Panc1 (cell line): ENCODE measurements around the gene EXD1. TPM values are rescaled to one million over a fixed set of nuclear protein-coding genes. Genes with fewer than 3 reads are reported as not detected.

Experiments
- ATAC-seq: fragments of 200-7000 bp; cut with Tn5 transposase; 2 replicates; pipeline ENCODE4 v1.9.1; 2020; ENCODE audit warnings: mild to moderate bottlenecking, moderate library complexity
- BruUV-seq: library from RNA; stranded (reverse); fragments of 400-500 nt; replicated peaks from 2 replicates; lab custom pipeline; 2021; lab: Mats Ljungman, UMichigan
- CTCF ChIA-PET: fragments of 300-600 bp; sonication (Branson Sonifier 250); formaldehyde crosslinking; loops from one replicate; lab custom pipeline; 2022; ENCODE audit warnings: antibody characterized with exemption; lab: Charles Lee
- POLR2A ChIA-PET: fragments of 300-600 bp; sonication (Branson Sonifier 250); formaldehyde crosslinking; loops from one replicate; lab custom pipeline; 2022; ENCODE audit warnings: antibody characterized with exemption; lab: Charles Lee
- DNase-seq: peaks from one replicate; pipeline ENCODE4 v3.0.0-alpha.2; 2010; ENCODE audit warnings: low read depth, low spot score
- H3K27ac ChIP-seq: 2 replicates; pipeline ENCODE4 v1.5.1; 2011; ENCODE audit warnings: mild to moderate bottlenecking, low read length, inconsistent platforms
- H3K27me3 ChIP-seq: fragments of 200-500 bp; sonication (Bioruptor generic); 2 replicates; pipeline ENCODE4 v1.6.0; 2014; ENCODE audit warnings: low read length, inconsistent platforms; ENCODE audit not compliant: control insufficient read depth, insufficient read depth
- H3K36me3 ChIP-seq: fragments of 200-500 bp; sonication (Bioruptor generic); 2 replicates; pipeline ENCODE4 v1.5.1; 2014; ENCODE audit warnings: inconsistent platforms, mild to moderate bottlenecking, low read length, moderate library complexity; ENCODE audit not compliant: control insufficient read depth, insufficient read depth
- H3K4me1 ChIP-seq: 2 replicates; pipeline ENCODE4 v1.5.1; 2011; ENCODE audit warnings: inconsistent platforms, mild to moderate bottlenecking, low read length, moderate library complexity; ENCODE audit not compliant: control insufficient read depth, insufficient read depth
- H3K4me3 ChIP-seq, 2 experiments: 2 replicates each; pipeline ENCODE4 v1.5.1; 2011 to 2012; ENCODE audit warnings: low read depth in 2 of 2, low read length in 2 of 2, mild to moderate bottlenecking in 2 of 2, inconsistent platforms in 1 of 2, moderate library complexity in 1 of 2
- H3K9me3 ChIP-seq: fragments of 200-500 bp; sonication (Bioruptor generic); 2 replicates; pipeline ENCODE4 v1.5.1; 2014; ENCODE audit warnings: low read depth, mild to moderate bottlenecking, inconsistent platforms, low read length, moderate library complexity; ENCODE audit not compliant: control insufficient read depth, insufficient read depth
- POLR2AphosphoS5 ChIP-seq: IDR thresholded peaks from 2 replicates; pipeline ENCODE4 v1.6.1; 2012; ENCODE audit warnings: mild to moderate bottlenecking, low read depth, low read length, moderate library complexity
- SIN3A ChIP-seq: IDR thresholded peaks from 2 replicates; pipeline ENCODE4 v1.6.1; 2012; ENCODE audit warnings: low read depth, mild to moderate bottlenecking, low read length, moderate library complexity, borderline replicate concordance; ENCODE audit not compliant: insufficient read depth
- TCF7L2 ChIP-seq: IDR thresholded peaks from 2 replicates; pipeline ENCODE4 v1.6.1; 2011; ENCODE audit warnings: mild to moderate bottlenecking, low read depth, low read length, inconsistent platforms
- in situ Hi-C: cut with HindIII; loops from 2 replicates; pipeline ENCODE4 v1.10.0; 2016; ENCODE audit warnings: low sequenced_read_pairs, low pct_unique_long_range_greater_than_20kb
- intact Hi-C: fragments of 100-400 bp; cut with micrococcal nuclease; formaldehyde crosslinking; loops from one replicate; pipeline ENCODE4 v1.10.0; 2022; ENCODE audit not compliant: unreplicated experiment
- total RNA-seq: library from RNA; stranded (reverse); gene quantifications from one replicate; pipeline ENCODE4 v1.2.1, GENCODE V29; 2021; ENCODE audit not compliant: unreplicated experiment
- TF ChIP-seq, protein P1 (sequence below), 2 experiments: IDR thresholded peaks; 2 replicates each; pipeline ENCODE4 v1.6.1; 2011 to 2012; ENCODE audit warnings: low read depth in 2 of 2, control low read depth in 1 of 2, low read length in 1 of 2, mild to moderate bottlenecking in 1 of 2, moderate library complexity in 1 of 2; ENCODE audit not compliant: insufficient read depth in 1 of 2
- TF ChIP-seq, protein P2 (sequence below): fragments of 450-650 bp; IDR thresholded peaks from 2 replicates; pipeline ENCODE4 v1.5.1; 2017; ENCODE audit warnings: mild to moderate bottlenecking

EXD1 gene
- total RNA-seq, 1 experiment from 2014 or later, result 0.15 TPM

DNA sequence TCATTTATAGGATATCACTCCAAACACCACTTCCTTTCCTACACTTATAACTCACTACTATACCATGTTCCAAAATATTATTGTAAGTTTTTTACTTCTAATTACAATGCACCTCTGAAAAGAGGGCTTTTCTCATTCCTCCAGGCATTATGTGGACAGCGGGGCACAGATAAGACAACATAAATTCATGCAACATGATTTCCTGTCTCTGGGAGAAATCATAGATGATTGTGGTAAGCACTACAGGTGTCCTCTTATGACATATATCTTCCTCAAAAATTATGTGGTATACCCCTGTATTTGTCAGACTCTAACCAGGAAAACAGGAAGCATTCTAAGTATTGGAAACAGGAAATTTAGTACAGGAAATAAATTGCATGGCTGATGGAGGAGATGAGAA lies 68.8 kb downstream of the EXD1 start:
- in situ Hi-C loops, result no loop called here
- CTCF ChIA-PET, result interaction anchor here (0.6 kb wide), 1 partner anchor 21 kb away, joined by 6 read pairs; no protein-coding TSS in a partner anchor
- no peak overlapping the region for H3K4me3 ChIP-seq
- TF ChIP-seq, protein P1, sequence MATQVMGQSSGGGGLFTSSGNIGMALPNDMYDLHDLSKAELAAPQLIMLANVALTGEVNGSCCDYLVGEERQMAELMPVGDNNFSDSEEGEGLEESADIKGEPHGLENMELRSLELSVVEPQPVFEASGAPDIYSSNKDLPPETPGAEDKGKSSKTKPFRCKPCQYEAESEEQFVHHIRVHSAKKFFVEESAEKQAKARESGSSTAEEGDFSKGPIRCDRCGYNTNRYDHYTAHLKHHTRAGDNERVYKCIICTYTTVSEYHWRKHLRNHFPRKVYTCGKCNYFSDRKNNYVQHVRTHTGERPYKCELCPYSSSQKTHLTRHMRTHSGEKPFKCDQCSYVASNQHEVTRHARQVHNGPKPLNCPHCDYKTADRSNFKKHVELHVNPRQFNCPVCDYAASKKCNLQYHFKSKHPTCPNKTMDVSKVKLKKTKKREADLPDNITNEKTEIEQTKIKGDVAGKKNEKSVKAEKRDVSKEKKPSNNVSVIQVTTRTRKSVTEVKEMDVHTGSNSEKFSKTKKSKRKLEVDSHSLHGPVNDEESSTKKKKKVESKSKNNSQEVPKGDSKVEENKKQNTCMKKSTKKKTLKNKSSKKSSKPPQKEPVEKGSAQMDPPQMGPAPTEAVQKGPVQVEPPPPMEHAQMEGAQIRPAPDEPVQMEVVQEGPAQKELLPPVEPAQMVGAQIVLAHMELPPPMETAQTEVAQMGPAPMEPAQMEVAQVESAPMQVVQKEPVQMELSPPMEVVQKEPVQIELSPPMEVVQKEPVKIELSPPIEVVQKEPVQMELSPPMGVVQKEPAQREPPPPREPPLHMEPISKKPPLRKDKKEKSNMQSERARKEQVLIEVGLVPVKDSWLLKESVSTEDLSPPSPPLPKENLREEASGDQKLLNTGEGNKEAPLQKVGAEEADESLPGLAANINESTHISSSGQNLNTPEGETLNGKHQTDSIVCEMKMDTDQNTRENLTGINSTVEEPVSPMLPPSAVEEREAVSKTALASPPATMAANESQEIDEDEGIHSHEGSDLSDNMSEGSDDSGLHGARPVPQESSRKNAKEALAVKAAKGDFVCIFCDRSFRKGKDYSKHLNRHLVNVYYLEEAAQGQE (IDR thresholded peaks at IDR 0.05; ENCODE audit: insufficient read depth in 1 of 2, low read depth in 2 of 2, low read length in 1 of 2), result no peak
- TF ChIP-seq POLR2AphosphoS5, result no peak
- TF ChIP-seq SIN3A, result no peak
- TF ChIP-seq, protein P2, sequence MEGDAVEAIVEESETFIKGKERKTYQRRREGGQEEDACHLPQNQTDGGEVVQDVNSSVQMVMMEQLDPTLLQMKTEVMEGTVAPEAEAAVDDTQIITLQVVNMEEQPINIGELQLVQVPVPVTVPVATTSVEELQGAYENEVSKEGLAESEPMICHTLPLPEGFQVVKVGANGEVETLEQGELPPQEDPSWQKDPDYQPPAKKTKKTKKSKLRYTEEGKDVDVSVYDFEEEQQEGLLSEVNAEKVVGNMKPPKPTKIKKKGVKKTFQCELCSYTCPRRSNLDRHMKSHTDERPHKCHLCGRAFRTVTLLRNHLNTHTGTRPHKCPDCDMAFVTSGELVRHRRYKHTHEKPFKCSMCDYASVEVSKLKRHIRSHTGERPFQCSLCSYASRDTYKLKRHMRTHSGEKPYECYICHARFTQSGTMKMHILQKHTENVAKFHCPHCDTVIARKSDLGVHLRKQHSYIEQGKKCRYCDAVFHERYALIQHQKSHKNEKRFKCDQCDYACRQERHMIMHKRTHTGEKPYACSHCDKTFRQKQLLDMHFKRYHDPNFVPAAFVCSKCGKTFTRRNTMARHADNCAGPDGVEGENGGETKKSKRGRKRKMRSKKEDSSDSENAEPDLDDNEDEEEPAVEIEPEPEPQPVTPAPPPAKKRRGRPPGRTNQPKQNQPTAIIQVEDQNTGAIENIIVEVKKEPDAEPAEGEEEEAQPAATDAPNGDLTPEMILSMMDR, result no peak
- no peak for TF ChIP-seq TCF7L2
- no TSS peak for BruUV-seq
- H3K27ac ChIP-seq, result no peak overlapping the region
- no peaks in the 10 kb centered on the region for H3K36me3 ChIP-seq
- ATAC-seq, result no peak
- POLR2A ChIA-PET, result interaction anchor here (0.6 kb wide), 1 partner anchor 63 kb away, joined by 3 read pairs; no protein-coding TSS in a partner anchor
- no peaks in the 10 kb centered on the region for H3K4me1 ChIP-seq
- H3K27me3 ChIP-seq, result no peaks in the 10 kb centered on the region
- intact Hi-C loops, result no loop called here
- DNase-seq, result no peak
- no peaks in the 10 kb centered on the region for H3K9me3 ChIP-seq

DNA sequence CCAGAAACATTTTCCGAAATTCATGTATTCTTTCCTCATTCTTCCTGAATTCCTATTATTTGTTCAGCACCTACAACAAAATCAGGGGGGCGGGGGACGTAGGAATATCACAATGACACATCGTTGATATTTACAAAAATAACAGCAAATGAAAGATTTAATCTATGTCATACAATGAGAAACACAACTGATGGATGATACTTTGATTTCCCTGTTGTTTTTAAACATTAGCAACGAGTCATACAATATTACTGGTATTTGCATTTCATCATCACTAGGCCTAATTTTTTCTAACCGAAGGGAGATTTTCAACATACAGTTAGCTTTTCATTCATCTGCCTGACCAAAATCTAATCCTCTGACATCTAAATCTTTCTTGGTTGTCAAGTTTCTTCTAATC lies 69.2 kb downstream of the EXD1 start:
- CTCF ChIA-PET, result interaction anchor here (0.6 kb wide), 1 partner anchor 21 kb away, joined by 6 read pairs; no protein-coding TSS in a partner anchor
- no peak overlapping the region for H3K27ac ChIP-seq
- no peak for DNase-seq

More for the DNA sequence above, 69.2 kb downstream of the EXD1 start:
- no TSS peak for BruUV-seq
- POLR2A ChIA-PET, result no interaction called here
- TF ChIP-seq, protein P2, result no peak
- TF ChIP-seq SIN3A (no peak), TCF7L2 (no peak), POLR2AphosphoS5 (no peak)
- TF ChIP-seq, protein P1 (IDR thresholded peaks at IDR 0.05; ENCODE audit: insufficient read depth in 1 of 2, low read depth in 2 of 2, low read length in 1 of 2), result no peak
- in situ Hi-C loops, result no loop called here
- no peaks in the 10 kb centered on the region for H3K36me3 ChIP-seq
- no peaks in the 10 kb centered on the region for H3K4me1 ChIP-seq
- H3K4me3 ChIP-seq, result no peak overlapping the region
- intact Hi-C loops, result no loop called here
- ATAC-seq, result no peak
- no peaks in the 10 kb centered on the region for H3K9me3 ChIP-seq
- no peaks in the 10 kb centered on the region for H3K27me3 ChIP-seq
